ENCODE measurements around the gene ZNF610. TPM values are rescaled to one million over a fixed set of nuclear protein-coding genes. Genes with fewer than 3 reads are reported as not detected.

The ZNF610 gene
- total and polyA plus RNA-seq, 2 of the 13 experiments (the other 11 are each of a cell fraction or from before 2014, with no cell fraction given): 0.32 to 0.69 TPM

DNA sequence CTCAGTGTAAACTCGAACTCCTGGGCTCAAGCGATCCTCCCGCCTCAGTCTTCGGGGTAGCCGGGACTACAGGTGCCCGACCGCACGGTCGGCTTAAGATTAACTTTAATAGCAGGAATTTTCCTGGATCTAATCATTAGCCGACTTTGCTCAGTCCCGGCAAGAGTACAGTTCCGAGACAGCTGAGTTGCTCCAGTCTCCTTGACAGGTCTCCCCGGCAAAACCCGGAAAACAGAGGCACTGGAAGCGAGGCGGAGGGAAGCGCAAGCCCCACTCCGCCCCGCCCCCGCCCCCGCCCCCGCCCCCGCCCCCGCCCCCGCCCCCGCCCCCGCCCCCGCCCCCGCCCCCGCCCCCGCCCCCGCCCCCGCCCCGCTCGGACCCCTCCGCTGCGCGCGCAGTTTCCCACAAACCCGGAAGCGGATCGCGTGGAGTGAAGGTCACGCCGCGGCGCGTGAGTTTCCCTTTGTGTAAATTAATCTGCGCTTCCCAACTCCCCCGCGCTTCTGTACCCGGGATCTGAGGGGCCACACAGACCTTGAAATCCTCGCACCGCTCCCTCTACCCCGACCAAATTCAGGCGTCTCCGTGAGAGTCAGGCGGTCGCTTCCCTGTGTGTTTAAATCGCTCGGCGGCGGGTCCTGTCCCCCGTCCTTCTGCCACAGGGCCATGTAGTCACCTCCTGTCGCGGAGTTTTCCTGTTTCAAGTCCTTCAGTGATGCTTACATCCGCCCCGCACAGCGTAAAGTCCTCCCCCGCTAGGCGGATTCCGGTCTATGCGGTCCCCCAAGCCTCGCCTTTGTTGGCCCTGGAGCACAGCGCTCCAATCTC is 39.1 kb upstream of the ZNF610 start, which contains the start of gene ZNF480 (continued):
- TF ChIP-seq, protein P1, sequence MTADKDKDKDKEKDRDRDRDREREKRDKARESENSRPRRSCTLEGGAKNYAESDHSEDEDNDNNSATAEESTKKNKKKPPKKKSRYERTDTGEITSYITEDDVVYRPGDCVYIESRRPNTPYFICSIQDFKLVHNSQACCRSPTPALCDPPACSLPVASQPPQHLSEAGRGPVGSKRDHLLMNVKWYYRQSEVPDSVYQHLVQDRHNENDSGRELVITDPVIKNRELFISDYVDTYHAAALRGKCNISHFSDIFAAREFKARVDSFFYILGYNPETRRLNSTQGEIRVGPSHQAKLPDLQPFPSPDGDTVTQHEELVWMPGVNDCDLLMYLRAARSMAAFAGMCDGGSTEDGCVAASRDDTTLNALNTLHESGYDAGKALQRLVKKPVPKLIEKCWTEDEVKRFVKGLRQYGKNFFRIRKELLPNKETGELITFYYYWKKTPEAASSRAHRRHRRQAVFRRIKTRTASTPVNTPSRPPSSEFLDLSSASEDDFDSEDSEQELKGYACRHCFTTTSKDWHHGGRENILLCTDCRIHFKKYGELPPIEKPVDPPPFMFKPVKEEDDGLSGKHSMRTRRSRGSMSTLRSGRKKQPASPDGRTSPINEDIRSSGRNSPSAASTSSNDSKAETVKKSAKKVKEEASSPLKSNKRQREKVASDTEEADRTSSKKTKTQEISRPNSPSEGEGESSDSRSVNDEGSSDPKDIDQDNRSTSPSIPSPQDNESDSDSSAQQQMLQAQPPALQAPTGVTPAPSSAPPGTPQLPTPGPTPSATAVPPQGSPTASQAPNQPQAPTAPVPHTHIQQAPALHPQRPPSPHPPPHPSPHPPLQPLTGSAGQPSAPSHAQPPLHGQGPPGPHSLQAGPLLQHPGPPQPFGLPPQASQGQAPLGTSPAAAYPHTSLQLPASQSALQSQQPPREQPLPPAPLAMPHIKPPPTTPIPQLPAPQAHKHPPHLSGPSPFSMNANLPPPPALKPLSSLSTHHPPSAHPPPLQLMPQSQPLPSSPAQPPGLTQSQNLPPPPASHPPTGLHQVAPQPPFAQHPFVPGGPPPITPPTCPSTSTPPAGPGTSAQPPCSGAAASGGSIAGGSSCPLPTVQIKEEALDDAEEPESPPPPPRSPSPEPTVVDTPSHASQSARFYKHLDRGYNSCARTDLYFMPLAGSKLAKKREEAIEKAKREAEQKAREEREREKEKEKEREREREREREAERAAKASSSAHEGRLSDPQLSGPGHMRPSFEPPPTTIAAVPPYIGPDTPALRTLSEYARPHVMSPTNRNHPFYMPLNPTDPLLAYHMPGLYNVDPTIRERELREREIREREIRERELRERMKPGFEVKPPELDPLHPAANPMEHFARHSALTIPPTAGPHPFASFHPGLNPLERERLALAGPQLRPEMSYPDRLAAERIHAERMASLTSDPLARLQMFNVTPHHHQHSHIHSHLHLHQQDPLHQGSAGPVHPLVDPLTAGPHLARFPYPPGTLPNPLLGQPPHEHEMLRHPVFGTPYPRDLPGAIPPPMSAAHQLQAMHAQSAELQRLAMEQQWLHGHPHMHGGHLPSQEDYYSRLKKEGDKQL (CRISPR knock-in tag; IDR thresholded peaks at IDR 0.05; ENCODE audit: low read depth): no peak
- TF ChIP-seq ZNF256 (CRISPR knock-in tag; conservative IDR thresholded peaks at IDR 0.05): no peak
- TF ChIP-seq ZNF282 (IDR thresholded peaks at IDR 0.05; ENCODE audit: partially characterized antibody): no peak
- TF ChIP-seq, protein P2, sequence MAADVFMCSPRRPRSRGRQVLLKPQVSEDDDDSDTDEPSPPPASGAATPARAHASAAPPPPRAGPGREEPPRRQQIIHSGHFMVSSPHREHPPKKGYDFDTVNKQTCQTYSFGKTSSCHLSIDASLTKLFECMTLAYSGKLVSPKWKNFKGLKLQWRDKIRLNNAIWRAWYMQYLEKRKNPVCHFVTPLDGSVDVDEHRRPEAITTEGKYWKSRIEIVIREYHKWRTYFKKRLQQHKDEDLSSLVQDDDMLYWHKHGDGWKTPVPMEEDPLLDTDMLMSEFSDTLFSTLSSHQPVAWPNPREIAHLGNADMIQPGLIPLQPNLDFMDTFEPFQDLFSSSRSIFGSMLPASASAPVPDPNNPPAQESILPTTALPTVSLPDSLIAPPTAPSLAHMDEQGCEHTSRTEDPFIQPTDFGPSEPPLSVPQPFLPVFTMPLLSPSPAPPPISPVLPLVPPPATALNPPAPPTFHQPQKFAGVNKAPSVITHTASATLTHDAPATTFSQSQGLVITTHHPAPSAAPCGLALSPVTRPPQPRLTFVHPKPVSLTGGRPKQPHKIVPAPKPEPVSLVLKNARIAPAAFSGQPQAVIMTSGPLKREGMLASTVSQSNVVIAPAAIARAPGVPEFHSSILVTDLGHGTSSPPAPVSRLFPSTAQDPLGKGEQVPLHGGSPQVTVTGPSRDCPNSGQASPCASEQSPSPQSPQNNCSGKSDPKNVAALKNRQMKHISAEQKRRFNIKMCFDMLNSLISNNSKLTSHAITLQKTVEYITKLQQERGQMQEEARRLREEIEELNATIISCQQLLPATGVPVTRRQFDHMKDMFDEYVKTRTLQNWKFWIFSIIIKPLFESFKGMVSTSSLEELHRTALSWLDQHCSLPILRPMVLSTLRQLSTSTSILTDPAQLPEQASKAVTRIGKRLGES (CRISPR knock-in tag; IDR thresholded peaks at IDR 0.05; ENCODE audit: borderline replicate concordance): no peak
- no peak for TF ChIP-seq RNF2 (conservative IDR thresholded peaks at IDR 0.05; ENCODE audit: low read depth)
- TF ChIP-seq ZNF878 (CRISPR knock-in tag; IDR thresholded peaks at IDR 0.05): no peak
- no peak for TF ChIP-seq RBM39 (IDR thresholded peaks at IDR 0.05; ENCODE audit: low read depth, low read length, poor library complexity, severe bottlenecking)
- no peak for TF ChIP-seq SNAPC2 (CRISPR knock-in tag; IDR thresholded peaks at IDR 0.05)
- TF ChIP-seq, protein P3, sequence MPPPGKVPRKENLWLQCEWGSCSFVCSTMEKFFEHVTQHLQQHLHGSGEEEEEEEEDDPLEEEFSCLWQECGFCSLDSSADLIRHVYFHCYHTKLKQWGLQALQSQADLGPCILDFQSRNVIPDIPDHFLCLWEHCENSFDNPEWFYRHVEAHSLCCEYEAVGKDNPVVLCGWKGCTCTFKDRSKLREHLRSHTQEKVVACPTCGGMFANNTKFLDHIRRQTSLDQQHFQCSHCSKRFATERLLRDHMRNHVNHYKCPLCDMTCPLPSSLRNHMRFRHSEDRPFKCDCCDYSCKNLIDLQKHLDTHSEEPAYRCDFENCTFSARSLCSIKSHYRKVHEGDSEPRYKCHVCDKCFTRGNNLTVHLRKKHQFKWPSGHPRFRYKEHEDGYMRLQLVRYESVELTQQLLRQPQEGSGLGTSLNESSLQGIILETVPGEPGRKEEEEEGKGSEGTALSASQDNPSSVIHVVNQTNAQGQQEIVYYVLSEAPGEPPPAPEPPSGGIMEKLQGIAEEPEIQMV (CRISPR knock-in tag; IDR thresholded peaks at IDR 0.05; ENCODE audit: low read depth): no peak
- TF ChIP-seq, protein P4, sequence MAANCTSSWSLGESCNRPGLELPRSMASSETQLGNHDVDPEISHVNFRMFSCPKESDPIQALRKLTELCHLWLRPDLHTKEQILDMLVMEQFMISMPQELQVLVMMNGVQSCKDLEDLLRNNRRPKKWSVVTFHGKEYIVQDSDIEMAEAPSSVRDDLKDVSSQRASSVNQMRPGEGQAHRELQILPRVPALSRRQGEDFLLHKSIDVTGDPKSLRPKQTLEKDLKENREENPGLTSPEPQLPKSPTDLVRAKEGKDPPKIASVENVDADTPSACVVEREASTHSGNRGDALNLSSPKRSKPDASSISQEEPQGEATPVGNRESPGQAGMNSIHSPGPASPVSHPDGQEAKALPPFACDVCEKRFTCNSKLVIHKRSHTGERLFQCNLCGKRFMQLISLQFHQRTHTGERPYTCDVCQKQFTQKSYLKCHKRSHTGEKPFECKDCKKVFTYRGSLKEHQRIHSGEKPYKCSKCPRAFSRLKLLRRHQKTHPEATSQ (CRISPR knock-in tag; IDR thresholded peaks at IDR 0.05; ENCODE audit: borderline replicate concordance): no peak
- TF ChIP-seq, protein P5, sequence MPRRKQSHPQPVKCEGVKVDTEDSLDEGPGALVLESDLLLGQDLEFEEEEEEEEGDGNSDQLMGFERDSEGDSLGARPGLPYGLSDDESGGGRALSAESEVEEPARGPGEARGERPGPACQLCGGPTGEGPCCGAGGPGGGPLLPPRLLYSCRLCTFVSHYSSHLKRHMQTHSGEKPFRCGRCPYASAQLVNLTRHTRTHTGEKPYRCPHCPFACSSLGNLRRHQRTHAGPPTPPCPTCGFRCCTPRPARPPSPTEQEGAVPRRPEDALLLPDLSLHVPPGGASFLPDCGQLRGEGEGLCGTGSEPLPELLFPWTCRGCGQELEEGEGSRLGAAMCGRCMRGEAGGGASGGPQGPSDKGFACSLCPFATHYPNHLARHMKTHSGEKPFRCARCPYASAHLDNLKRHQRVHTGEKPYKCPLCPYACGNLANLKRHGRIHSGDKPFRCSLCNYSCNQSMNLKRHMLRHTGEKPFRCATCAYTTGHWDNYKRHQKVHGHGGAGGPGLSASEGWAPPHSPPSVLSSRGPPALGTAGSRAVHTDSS (CRISPR knock-in tag; conservative IDR thresholded peaks at IDR 0.05): no peak
- no peak for TF ChIP-seq ZNF337 (CRISPR knock-in tag; IDR thresholded peaks at IDR 0.05; ENCODE audit: borderline replicate concordance, low read depth)
- TF ChIP-seq, protein P6, sequence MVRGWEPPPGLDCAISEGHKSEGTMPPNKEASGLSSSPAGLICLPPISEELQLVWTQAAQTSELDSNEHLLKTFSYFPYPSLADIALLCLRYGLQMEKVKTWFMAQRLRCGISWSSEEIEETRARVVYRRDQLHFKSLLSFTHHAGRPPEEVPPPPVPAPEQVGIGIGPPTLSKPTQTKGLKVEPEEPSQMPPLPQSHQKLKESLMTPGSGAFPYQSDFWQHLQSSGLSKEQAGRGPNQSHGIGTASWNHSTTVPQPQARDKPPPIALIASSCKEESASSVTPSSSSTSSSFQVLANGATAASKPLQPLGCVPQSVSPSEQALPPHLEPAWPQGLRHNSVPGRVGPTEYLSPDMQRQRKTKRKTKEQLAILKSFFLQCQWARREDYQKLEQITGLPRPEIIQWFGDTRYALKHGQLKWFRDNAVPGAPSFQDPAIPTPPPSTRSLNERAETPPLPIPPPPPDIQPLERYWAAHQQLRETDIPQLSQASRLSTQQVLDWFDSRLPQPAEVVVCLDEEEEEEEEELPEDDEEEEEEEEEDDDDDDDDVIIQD (CRISPR knock-in tag; IDR thresholded peaks at IDR 0.05; ENCODE audit: low read depth): no peak

All from HepG2 (cell line).